Breast epithelium (tissue), 4 donors: ENCODE data around the gene FBXO4. TPM values are rescaled to one million over a fixed set of nuclear protein-coding genes. Genes with fewer than 3 reads are reported as not detected.

Experiments
- DNase-seq, 2 donors: peaks; one replicate each; pipeline ENCODE4 v3.0.0-alpha.2; 2019; ENCODE audit warnings: low spot score in 2 of 2
- H3K27ac ChIP-seq, 2 donors: fragments of 200-600 bp; sonication (generic) in 1 of 2; one replicate each; pipeline ENCODE4 v1.5.1; 2016 to 2019; ENCODE audit warnings: mild to moderate bottlenecking in 1 of 2
- H3K27me3 ChIP-seq, 2 donors: fragments of 200-600 bp; sonication (generic) in 1 of 2; one replicate each; pipeline versions ENCODE4 v1.5.1 to v1.6.0; 2017 to 2019; ENCODE audit warnings: control low read depth in 1 of 2, mild to moderate bottlenecking in 1 of 2
- H3K36me3 ChIP-seq: fragments of 200-600 bp; one replicate; pipeline ENCODE4 v1.5.1; 2019
- H3K4me1 ChIP-seq, 2 donors: fragments of 200-600 bp; sonication (generic); one replicate each; pipeline ENCODE4 v1.5.1; 2016 to 2019; ENCODE audit warnings: control low read depth in 1 of 2
- H3K4me3 ChIP-seq, 3 donors: fragments of 200-600 bp; sonication (generic); 1 replicate in 2 of 3; 2 replicates in 1 of 3; pipeline ENCODE4 v1.5.1; 2016 to 2019; ENCODE audit warnings: mild to moderate bottlenecking in 3 of 3, moderate library complexity in 2 of 3
- H3K9me3 ChIP-seq, 2 donors: fragments of 200-600 bp; sonication (generic) in 1 of 2; one replicate each; pipeline ENCODE4 v1.5.1; 2016 to 2019; ENCODE audit warnings: control low read depth in 1 of 2
- CTCF ChIP-seq, 3 donors: fragments of 450-650 bp; IDR thresholded peaks; one replicate each; pipeline ENCODE4 v1.5.1; 2016 to 2017; ENCODE audit warnings: antibody characterized with exemption in 3 of 3, mild to moderate bottlenecking in 3 of 3, moderate library complexity in 3 of 3
- POLR2A ChIP-seq: fragments of 450-650 bp; IDR thresholded peaks from one replicate; pipeline ENCODE4 v1.6.1; 2016; ENCODE audit warnings: antibody characterized with exemption, mild to moderate bottlenecking, moderate library complexity
- POLR2AphosphoS5 ChIP-seq, 3 donors: sonication (generic); formaldehyde crosslinking; IDR thresholded peaks; one replicate each; pipeline ENCODE4 v1.6.1; 2017; ENCODE audit warnings: antibody characterized with exemption in 3 of 3
- intact Hi-C: fragments of 100-400 bp; cut with DNase I; formaldehyde crosslinking; loops from one replicate; pipeline ENCODE4 v1.15.1; 2023; ENCODE audit warnings: low total_unique reads
- total RNA-seq, 3 donors: library from RNA; depleted of rRNA; stranded (reverse); fragments of >200 nt; gene quantifications; one replicate each; pipeline ENCODE4 v1.1.0, GENCODE V29; 2016

FBXO4 gene
- total RNA-seq, 3 donors from 2014 or later = 13.6 to 34.7 (median 16.7) TPM

GRCh38 chr5:41962491-41962890 is 37.4 kb downstream of the FBXO4 start:
- H3K9me3 ChIP-seq = peaks cover 0 to 25% of the 10 kb centered on the region in 2 donors
- DNase-seq = no peak
- no peaks in the 10 kb centered on the region for H3K36me3 ChIP-seq
- H3K27ac ChIP-seq = no peak overlapping the region
- H3K27me3 ChIP-seq = no peaks in the 10 kb centered on the region
- intact Hi-C loops = no loop called here
- no peaks in the 10 kb centered on the region for H3K4me1 ChIP-seq
- no peak for TF ChIP-seq CTCF (IDR thresholded peaks at IDR 0.05)
- no peak for TF ChIP-seq POLR2A
- no peak for TF ChIP-seq POLR2AphosphoS5 (IDR thresholded peaks at IDR 0.05)
- no peak overlapping the region for H3K4me3 ChIP-seq

DNA sequence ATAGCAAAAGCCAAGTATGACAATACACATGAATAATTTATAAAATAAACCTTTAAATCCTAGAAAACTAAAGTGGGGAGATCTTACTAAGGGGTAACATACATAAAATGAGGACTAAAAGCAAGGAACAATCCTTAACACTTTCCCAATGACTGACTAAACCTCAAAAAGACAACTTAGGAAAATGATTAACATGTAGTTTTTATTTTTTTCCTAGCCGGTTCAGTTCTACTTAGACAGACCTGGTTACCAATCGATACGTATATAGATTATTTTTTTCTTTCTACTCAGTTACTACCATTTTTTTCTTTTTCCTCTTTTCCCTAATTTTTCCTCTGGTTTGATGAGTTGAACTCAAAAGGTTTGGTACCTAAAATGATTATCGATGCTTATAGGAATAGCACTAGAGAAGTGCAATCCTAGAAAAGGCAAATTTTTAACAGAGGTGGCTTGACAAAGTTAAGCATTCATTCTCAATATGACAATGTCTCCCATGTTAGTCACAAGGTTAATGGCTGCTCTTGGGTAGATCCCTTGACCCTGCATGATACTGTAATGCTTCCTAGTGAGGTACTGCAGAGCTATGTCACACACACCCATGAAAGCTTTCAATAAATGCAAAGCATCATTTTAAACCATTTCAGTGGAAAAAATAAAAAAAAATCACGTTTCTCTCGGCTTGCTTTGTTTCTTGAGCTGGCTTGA is 41.5 kb downstream of the FBXO4 start:
- H3K9me3 ChIP-seq = peaks cover 7 to 12% of the 10 kb centered on the region in 2 donors
- no peaks in the 10 kb centered on the region for H3K36me3 ChIP-seq
- no peak for DNase-seq
- TF ChIP-seq POLR2A = no peak
- no peak for TF ChIP-seq CTCF (IDR thresholded peaks at IDR 0.05)
- no peak for TF ChIP-seq POLR2AphosphoS5 (IDR thresholded peaks at IDR 0.05)
- intact Hi-C loops = no loop called here
- no peaks in the 10 kb centered on the region for H3K4me1 ChIP-seq
- H3K27ac ChIP-seq = no peak overlapping the region
- H3K4me3 ChIP-seq = no peak overlapping the region
- H3K27me3 ChIP-seq = no peaks in the 10 kb centered on the region

- Histone ChIP-seq H3K4me1 (no peaks in the 10 kb centered on the region), H3K27ac (no peak overlapping the region), H3K4me3 (no peak overlapping the region), H3K9me3 (peaks cover 7 to 12% of the 10 kb centered on the region in 2 donors), H3K36me3 (no peaks in the 10 kb centered on the region), H3K27me3 (no peaks in the 10 kb centered on the region)
- no peak for DNase-seq
- TF ChIP-seq POLR2AphosphoS5 (IDR thresholded peaks at IDR 0.05) (no peak), POLR2A (no peak), CTCF (IDR thresholded peaks at IDR 0.05) (no peak)
- intact Hi-C loops = no loop called here
Measured at GRCh38 chr5:41967401-41967800, 42.3 kb downstream of the FBXO4 start.

DNA sequence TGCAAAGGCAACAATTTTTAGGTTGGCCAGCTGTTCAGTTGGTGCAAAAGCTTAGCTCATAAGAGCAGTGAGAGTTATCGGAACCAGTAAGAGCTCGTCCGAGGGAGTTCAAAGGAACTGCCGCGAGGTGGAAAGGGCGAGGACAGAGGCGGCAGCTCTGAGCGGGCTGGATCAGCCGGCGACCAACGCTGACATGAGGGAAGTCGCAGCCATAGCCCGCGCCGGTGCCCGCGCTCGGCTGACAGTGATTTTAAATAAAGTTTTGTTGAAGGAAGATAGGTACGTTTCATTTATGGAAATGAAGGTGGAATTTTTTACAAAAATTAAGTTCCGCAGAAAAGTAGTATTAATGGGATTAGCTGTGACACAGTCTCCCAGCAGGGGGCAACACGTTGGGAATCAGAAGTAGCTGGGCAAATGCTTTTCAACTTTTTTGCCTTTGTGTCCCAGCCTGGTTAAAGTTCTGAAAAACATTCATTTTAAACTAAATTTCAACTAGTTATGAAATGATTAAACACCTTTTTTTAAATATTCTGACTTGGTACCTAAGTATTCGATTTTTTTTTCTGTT is 43.2 kb downstream of the FBXO4 start:
- no peaks in the 10 kb centered on the region for H3K4me1 ChIP-seq
- no peak overlapping the region for H3K4me3 ChIP-seq
- no peak for TF ChIP-seq POLR2A
- TF ChIP-seq CTCF (IDR thresholded peaks at IDR 0.05) = no peak
- no peak for TF ChIP-seq POLR2AphosphoS5 (IDR thresholded peaks at IDR 0.05)
- intact Hi-C loops = no loop called here
- H3K36me3 ChIP-seq = no peaks in the 10 kb centered on the region
- H3K27me3 ChIP-seq = no peaks in the 10 kb centered on the region
- peaks cover 7 to 12% of the 10 kb centered on the region in 2 donors for H3K9me3 ChIP-seq
- no peak overlapping the region for H3K27ac ChIP-seq
- no peak for DNase-seq

DNA sequence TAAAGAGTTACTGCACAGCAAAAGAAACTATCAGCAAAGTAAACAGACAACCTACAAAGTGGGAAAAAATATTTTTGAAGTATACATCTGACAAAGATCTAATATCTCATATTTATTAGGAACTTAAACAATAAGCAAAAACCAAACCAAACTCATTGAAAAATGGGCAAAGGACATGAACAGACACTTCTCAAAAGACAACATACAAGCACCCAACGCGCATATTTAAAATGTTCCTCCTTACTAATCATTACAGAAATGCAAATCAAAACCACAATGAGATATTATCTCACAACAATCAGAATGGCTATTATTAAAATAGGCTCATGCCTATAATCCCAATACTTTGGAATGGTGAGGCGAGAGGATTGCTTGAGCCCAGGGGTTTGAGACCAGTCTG is 48.0 kb downstream of the FBXO4 start:
- intact Hi-C loops = no loop called here
- TF ChIP-seq POLR2AphosphoS5 (IDR thresholded peaks at IDR 0.05) (no peak), CTCF (IDR thresholded peaks at IDR 0.05) (no peak), POLR2A (no peak)
- H3K4me3 ChIP-seq = no peak overlapping the region
- no peaks in the 10 kb centered on the region for H3K36me3 ChIP-seq
- no peaks in the 10 kb centered on the region for H3K4me1 ChIP-seq
- H3K9me3 ChIP-seq = peaks cover 2 to 7% of the 10 kb centered on the region in 2 donors
- no peaks in the 10 kb centered on the region for H3K27me3 ChIP-seq
- H3K27ac ChIP-seq = no peak overlapping the region
- DNase-seq = no peak
